ENCODE data around the gene TMF1.
A peak's percentile ranks its signal among the peaks of the same experiment; 100 is the strongest.

TMF1 gene

GRCh38 chr3:69080233-69080920, 28.2 kb upstream of the TMF1 start, which contains the start of gene UBA3:
Gene UBA3, minus strand, starts transcription at chr3:69080365. Its CDS starts 12 bp downstream, at chr3:69080353.
- H3K4me3 ChIP-seq: peak within 1 kb of the TSS; percentile 83 to 87
- no peaks in the 10 kb centered on the region for H3K9me3 ChIP-seq
- DNase-seq: peak; percentile 91 to 95
- peaks cover 0 to 57% (median 42%) of the 10 kb centered on the region in 4 donors for H3K4me1 ChIP-seq
- intact Hi-C loops (cut with DNase I; ENCODE audit: low total_unique reads): loop anchor here (10.0 kb wide), 1 partner anchor 66 kb away; the partner anchor contains the start of gene EOGT
- TF ChIP-seq, protein P1, sequence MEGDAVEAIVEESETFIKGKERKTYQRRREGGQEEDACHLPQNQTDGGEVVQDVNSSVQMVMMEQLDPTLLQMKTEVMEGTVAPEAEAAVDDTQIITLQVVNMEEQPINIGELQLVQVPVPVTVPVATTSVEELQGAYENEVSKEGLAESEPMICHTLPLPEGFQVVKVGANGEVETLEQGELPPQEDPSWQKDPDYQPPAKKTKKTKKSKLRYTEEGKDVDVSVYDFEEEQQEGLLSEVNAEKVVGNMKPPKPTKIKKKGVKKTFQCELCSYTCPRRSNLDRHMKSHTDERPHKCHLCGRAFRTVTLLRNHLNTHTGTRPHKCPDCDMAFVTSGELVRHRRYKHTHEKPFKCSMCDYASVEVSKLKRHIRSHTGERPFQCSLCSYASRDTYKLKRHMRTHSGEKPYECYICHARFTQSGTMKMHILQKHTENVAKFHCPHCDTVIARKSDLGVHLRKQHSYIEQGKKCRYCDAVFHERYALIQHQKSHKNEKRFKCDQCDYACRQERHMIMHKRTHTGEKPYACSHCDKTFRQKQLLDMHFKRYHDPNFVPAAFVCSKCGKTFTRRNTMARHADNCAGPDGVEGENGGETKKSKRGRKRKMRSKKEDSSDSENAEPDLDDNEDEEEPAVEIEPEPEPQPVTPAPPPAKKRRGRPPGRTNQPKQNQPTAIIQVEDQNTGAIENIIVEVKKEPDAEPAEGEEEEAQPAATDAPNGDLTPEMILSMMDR (IDR thresholded peaks at IDR 0.05): no peak
- peaks cover 0 to 12% (median 5%) of the 10 kb centered on the region in 3 donors for H3K36me3 ChIP-seq
- H3K27ac ChIP-seq: peak within 1 kb of the TSS; percentile 85 to 88
- H3K27me3 ChIP-seq: no peaks in the 10 kb centered on the region

DNA sequence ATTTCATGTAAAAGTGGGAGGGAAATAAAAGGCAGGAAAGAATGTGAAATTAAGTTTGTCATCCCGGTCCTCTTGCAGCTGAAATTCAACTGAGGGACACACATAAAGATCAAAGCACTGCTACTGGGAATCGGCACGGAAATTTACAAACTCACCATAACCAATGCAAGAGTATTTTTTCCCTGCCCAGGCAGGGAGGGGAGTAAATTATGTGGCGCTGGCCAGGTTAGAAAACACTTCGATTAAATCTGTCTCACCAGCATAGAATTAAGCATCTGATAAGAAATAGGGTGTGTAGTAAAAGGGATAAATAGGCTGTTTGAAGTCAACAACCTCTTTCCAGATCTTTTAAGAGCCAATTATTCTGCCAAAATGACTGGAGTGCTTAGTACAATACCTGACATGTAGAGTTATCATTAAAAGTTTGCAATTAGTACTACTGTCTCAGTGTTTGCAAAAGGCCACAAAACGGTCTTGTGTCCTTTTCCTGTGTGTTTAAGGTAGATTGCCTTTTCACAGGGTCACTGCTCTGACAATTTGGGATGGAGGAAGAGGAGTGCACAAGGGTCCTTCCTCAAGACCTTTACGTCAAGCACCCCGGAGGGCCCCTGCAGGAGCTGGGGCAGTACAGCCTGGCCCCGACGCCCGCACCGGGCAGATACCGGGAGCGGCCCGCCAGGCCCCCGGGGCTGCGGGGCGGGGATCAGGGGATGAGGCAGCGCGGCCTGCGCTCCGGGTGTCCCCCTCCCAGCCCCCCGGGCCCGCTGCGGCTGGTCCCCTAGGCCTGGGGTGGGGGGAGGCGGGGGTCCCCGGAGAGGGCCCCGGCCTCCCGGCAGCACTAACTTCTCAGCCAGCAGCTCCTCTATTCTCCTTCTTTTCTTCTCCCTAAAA, 27.4 kb upstream of the TMF1 start:
- peak overlapping the region; percentile 83 to 87 for H3K4me3 ChIP-seq
- H3K27ac ChIP-seq: peak overlapping the region; percentile 85 to 88
- H3K36me3 ChIP-seq: peaks cover 0 to 12% (median 9%) of the 10 kb centered on the region in 3 donors
- no peak for DNase-seq
- intact Hi-C loops (cut with DNase I; ENCODE audit: low total_unique reads): loop anchor here (10.0 kb wide), 1 partner anchor 65 kb away; the partner anchor contains the start of gene EOGT
- H3K27me3 ChIP-seq: no peaks in the 10 kb centered on the region
- TF ChIP-seq, protein P1 (IDR thresholded peaks at IDR 0.05): no peak
- H3K4me1 ChIP-seq: peaks cover 0 to 56% (median 41%) of the 10 kb centered on the region in 4 donors
- H3K9me3 ChIP-seq: no peaks in the 10 kb centered on the region

DNA sequence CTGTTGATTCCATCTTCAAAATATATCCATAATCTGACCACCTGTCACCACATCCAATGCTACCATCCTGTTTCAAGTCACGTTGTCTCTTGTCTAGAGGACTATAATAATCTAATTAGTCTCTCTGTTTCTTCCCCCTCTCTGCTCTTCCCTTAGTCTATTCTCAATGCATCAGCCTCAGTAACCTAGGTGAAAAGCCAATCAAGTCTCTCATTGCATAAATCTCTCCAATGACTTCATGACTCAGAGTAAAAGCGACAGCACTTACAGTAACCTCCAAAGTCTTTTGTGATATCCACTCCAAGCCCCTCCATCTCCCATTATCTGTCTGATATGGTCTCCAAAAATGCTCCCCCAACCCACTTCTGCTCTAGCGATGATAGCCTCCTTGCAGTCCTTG, 20.8 kb upstream of the TMF1 start:
- DNase-seq: no peak
- peaks cover 0 to 5% (median 1%) of the 10 kb centered on the region in 4 donors for H3K4me1 ChIP-seq
- no peaks in the 10 kb centered on the region for H3K27me3 ChIP-seq
- H3K4me3 ChIP-seq: no peak overlapping the region
- peaks cover 10 to 27% (median 20%) of the 10 kb centered on the region in 3 donors for H3K36me3 ChIP-seq
- TF ChIP-seq, protein P1 (IDR thresholded peaks at IDR 0.05): no peak
- no peak overlapping the region for H3K27ac ChIP-seq
- intact Hi-C loops (cut with DNase I; ENCODE audit: low total_unique reads): no loop called here
- no peaks in the 10 kb centered on the region for H3K9me3 ChIP-seq

GRCh38 chr3:69066121-69066520, 14.0 kb upstream of the TMF1 start:
- no peak overlapping the region for H3K4me3 ChIP-seq
- no peaks in the 10 kb centered on the region for H3K9me3 ChIP-seq
- TF ChIP-seq, protein P1 (IDR thresholded peaks at IDR 0.05): no peak
- no peaks in the 10 kb centered on the region for H3K27me3 ChIP-seq
- H3K4me1 ChIP-seq: no peaks in the 10 kb centered on the region
- intact Hi-C loops (cut with DNase I; ENCODE audit: low total_unique reads): no loop called here
- peaks cover 11 to 28% (median 27%) of the 10 kb centered on the region in 3 donors for H3K36me3 ChIP-seq
- no peak for DNase-seq
- no peak overlapping the region for H3K27ac ChIP-seq

GRCh38 chr3:69065318-69065964, 13.3 kb upstream of the TMF1 start:
- intact Hi-C loops (cut with DNase I; ENCODE audit: low total_unique reads): no loop called here
- H3K9me3 ChIP-seq: no peaks in the 10 kb centered on the region
- TF ChIP-seq, protein P1 (IDR thresholded peaks at IDR 0.05): no peak
- no peaks in the 10 kb centered on the region for H3K27me3 ChIP-seq
- no peaks in the 10 kb centered on the region for H3K4me1 ChIP-seq
- H3K4me3 ChIP-seq: no peak overlapping the region
- H3K27ac ChIP-seq: no peak overlapping the region
- DNase-seq: no peak
- peaks cover 18 to 34% (median 28%) of the 10 kb centered on the region in 3 donors for H3K36me3 ChIP-seq

Measured in tibial artery (tissue), 4 donors.